Heart left ventricle (tissue), 16 donors: ENCODE results near the gene RAP1GDS1. TPM values are rescaled to one million over a fixed set of nuclear protein-coding genes. Genes with fewer than 3 reads are reported as not detected.

Source experiments
- ATAC-seq, 4 donors: fragments of 200-7000 bp; cut with Tn5 transposase; one replicate each; pipeline ENCODE4 v1.9.1; 2020 to 2022; ENCODE audit warnings: moderate library complexity in 4 of 4, mild to moderate bottlenecking in 3 of 4, moderate number of reproducible peaks in 1 of 4
- DNase-seq, 5 donors: peaks; one replicate each; pipeline ENCODE4 v3.0.0-alpha.2; 2020
- H3K27ac ChIP-seq, 12 donors: fragments of 200-600 bp; sonication (generic) in 4 of 12; one replicate each; pipeline versions ENCODE4 v1.5.0 to v1.8.0; 2016 to 2022; ENCODE audit warnings: mild to moderate bottlenecking in 2 of 12
- H3K27me3 ChIP-seq, 9 donors: fragments of 200-600 bp; sonication (generic) in 2 of 9; one replicate each; pipeline versions ENCODE4 v1.5.1 to v1.8.0; 2016 to 2022; ENCODE audit warnings: mild to moderate bottlenecking in 3 of 9
- H3K36me3 ChIP-seq, 9 donors: fragments of 200-600 bp; sonication (generic) in 2 of 9; one replicate each; pipeline versions ENCODE4 v1.5.0 to v1.8.0; 2018 to 2022; ENCODE audit warnings: mild to moderate bottlenecking in 2 of 9
- H3K4me1 ChIP-seq, 12 donors: fragments of 200-600 bp; sonication (generic) in 4 of 12; one replicate each; pipeline versions ENCODE4 v1.5.0 to v1.8.0; 2016 to 2022; ENCODE audit warnings: mild to moderate bottlenecking in 3 of 12
- H3K4me3 ChIP-seq, 12 donors: fragments of 200-600 bp; sonication (generic) in 4 of 12; one replicate each; pipeline versions ENCODE4 v1.5.0 to v1.8.0; 2017 to 2022; ENCODE audit warnings: mild to moderate bottlenecking in 9 of 12, moderate library complexity in 4 of 12
- H3K9me3 ChIP-seq, 12 donors: fragments of 200-600 bp; sonication (generic) in 4 of 12; one replicate each; pipeline versions ENCODE4 v1.5.0 to v1.8.0; 2016 to 2022; ENCODE audit warnings: mild to moderate bottlenecking in 1 of 12
- CTCF ChIP-seq, 12 donors: fragments of 200-600 bp; sonication (generic) in 4 of 12; IDR thresholded peaks; one replicate each; pipeline versions ENCODE4 v1.5.0 to v1.8.0; 2018 to 2022; ENCODE audit warnings: antibody characterized with exemption in 12 of 12, mild to moderate bottlenecking in 5 of 12
- POLR2A ChIP-seq, 2 donors: fragments of 450-650 bp; IDR thresholded peaks; one replicate each; pipeline ENCODE4 v1.6.1; 2017; ENCODE audit warnings: antibody characterized with exemption in 2 of 2, mild to moderate bottlenecking in 2 of 2, moderate library complexity in 2 of 2
- WGBS, 4 donors: extraction: QIAGEN DNeasy Blood & Tissue Kit in 2 of 4; methylation state at CpG; one replicate each; pipeline versions ENCODE4 v1.1.5 to v1.1.7; 2013 to 2018; 5-methylcytosine and 5-hydroxymethylcytosine counted together
- intact Hi-C, 10 donors: fragments of 100-400 bp; cut with DNase I; formaldehyde crosslinking; loops; one replicate each; pipeline versions ENCODE4 v1.11.1 to v1.14.2; 2022
- polyA plus RNA-seq, 2 donors: library from polyadenylated mRNA; stranded (reverse); fragments of 200-250 nt; gene quantifications; one replicate each; pipeline ENCODE4 v1.2.3, GENCODE V29; 2013
- total RNA-seq, 9 donors: library from RNA; depleted of rRNA in 2 of 9; stranded (reverse); fragments of >200 nt in 2 of 9; fragmentation: NEBNext Ultra II Directional in 3 of 9; extraction: Animal tissue kit (Norgen Biotek cat#: 25700) in 3 of 9; gene quantifications; one replicate each; pipeline versions ENCODE4 v1.1.0 to v1.2.4, GENCODE V29; 2016 to 2023
- donor health status: ischemic (EF 13 %, LVEDD 7.1; RV severe dilation, severe dysfunction).
- donor health status: healthy with polysubstance abuse.
- donor health status: DM: no; HTN: yes; CAD: no.
- donor health status: DM: no; HTN: no; CAD: no.
- donor health status: ischemic (EF 25% LVEDD 6.9; RV normal size, moderate dysfunction).
- donor health status: ischemic (EF 25% LVEDD 5.7; RV mildly dilated, moderate dysfunction).
- donor health status: healthy.
- donor health status: DM: yes; HTN: yes; CAD: no.
- donor health status: ischemic (EF 35%, LVEDD 5.7; RV mildly dilated, moderate dysfunction).
- donor health status: nonischemic (EF 11% LVEDD 7.7; RV severe dilation, severe dysfunction).
- donor health status: DM: yes; HTN: yes; CAD: no.
- donor health status: PGD.
- donor health status: ischemic (EF 29% LVEDD 5.4; RV normal size, mild dysfunction).
- donor health status: nonischemic (EF 23%, LVEDD 6.1; RV moderate dilation, normal function).

The RAP1GDS1 gene
- total and polyA plus RNA-seq, 11 donors = 4.2 to 26.6 (median 12.5) TPM

- Histone ChIP-seq H3K27ac (no peak overlapping the region), H3K27me3 (no peaks in the 10 kb centered on the region), H3K4me3 (no peak overlapping the region), H3K9me3 (peaks cover 0 to 43% (median 22%) of the 10 kb centered on the region in 12 donors), H3K4me1 (no peaks in the 10 kb centered on the region), H3K36me3 (no peaks in the 10 kb centered on the region)
- TF ChIP-seq POLR2A (IDR thresholded peaks at IDR 0.05) (no peak), CTCF (IDR thresholded peaks at IDR 0.05) (no peak)
- 83 to 92% (median 91%) methylated on average over 5 of the region's 5 CpGs for WGBS, 4 donors
- DNase-seq (no peak), ATAC-seq (no peak)
- intact Hi-C loops = no loop called here
Observed at GRCh38 chr4:98334461-98334860, 73.3 kb downstream of the RAP1GDS1 start.

GRCh38 chr4:98338761-98339438, 77.7 kb downstream of the RAP1GDS1 start:
- TF ChIP-seq POLR2A (IDR thresholded peaks at IDR 0.05) (no peak), CTCF (IDR thresholded peaks at IDR 0.05) (no peak)
- ATAC-seq (no peak), DNase-seq (no peak)
- H3K27me3 ChIP-seq = no peaks in the 10 kb centered on the region
- intact Hi-C loops = no loop called here
- WGBS, 4 donors = 95 to 99% (median 96%) methylated on average over 2 of the region's 2 CpGs
- H3K36me3 ChIP-seq = peaks cover 0 to 10% (median 5%) of the 10 kb centered on the region in 9 donors
- H3K4me3 ChIP-seq = no peak overlapping the region
- peaks cover 0 to 16% (median 5%) of the 10 kb centered on the region in 12 donors for H3K9me3 ChIP-seq
- H3K27ac ChIP-seq = no peak overlapping the region
- peaks cover 0 to 6% (median 0%) of the 10 kb centered on the region in 12 donors for H3K4me1 ChIP-seq

DNA sequence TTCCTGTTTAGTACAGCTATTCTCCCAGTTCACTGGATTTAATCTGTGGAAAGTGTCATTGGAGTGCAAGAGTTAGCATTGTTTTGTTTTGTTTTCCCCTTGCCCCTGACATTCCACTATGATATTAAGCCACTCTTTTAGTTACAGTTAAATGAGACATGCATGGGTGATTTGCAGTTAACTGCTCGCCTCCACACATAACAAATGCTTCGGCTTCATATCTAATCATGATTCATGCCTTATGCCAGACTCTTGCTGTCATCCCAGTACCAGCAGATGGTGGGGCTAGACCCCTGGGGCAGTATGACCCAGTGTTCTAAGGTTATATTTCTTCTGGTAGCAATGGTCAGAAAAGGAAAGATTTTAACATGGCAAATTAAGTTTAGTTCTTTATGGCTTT, 80.1 kb downstream of the RAP1GDS1 start:
- TF ChIP-seq POLR2A (IDR thresholded peaks at IDR 0.05) (no peak), CTCF (IDR thresholded peaks at IDR 0.05) (no peak)
- peaks cover 0 to 3% (median 0%) of the 10 kb centered on the region in 12 donors for H3K9me3 ChIP-seq
- no peak for DNase-seq
- no peak for ATAC-seq
- H3K4me1 ChIP-seq = peaks cover 0 to 6% (median 0%) of the 10 kb centered on the region in 12 donors
- intact Hi-C loops = no loop called here
- H3K36me3 ChIP-seq = peaks cover 0 to 13% (median 5%) of the 10 kb centered on the region in 9 donors
- no peak overlapping the region for H3K27ac ChIP-seq
- no peaks in the 10 kb centered on the region for H3K27me3 ChIP-seq
- 41 to 64% (median 47%) methylated on average over 2 of the region's 2 CpGs for WGBS, 4 donors
- no peak overlapping the region for H3K4me3 ChIP-seq

- intact Hi-C loops = no loop called here
- H3K9me3 ChIP-seq = peaks cover 0 to 3% (median 0%) of the 10 kb centered on the region in 12 donors
- DNase-seq = no peak
- no peak for TF ChIP-seq CTCF (IDR thresholded peaks at IDR 0.05)
- no peak for TF ChIP-seq POLR2A (IDR thresholded peaks at IDR 0.05)
- 84 to 87% (median 86%) methylated on average over 4 of the region's 4 CpGs for WGBS, 4 donors
- H3K4me3 ChIP-seq = no peak overlapping the region
- no peaks in the 10 kb centered on the region for H3K27me3 ChIP-seq
- H3K4me1 ChIP-seq = peaks cover 0 to 6% (median 0%) of the 10 kb centered on the region in 12 donors
- H3K27ac ChIP-seq = no peak overlapping the region
- no peak for ATAC-seq
- peaks cover 0 to 13% (median 5%) of the 10 kb centered on the region in 9 donors for H3K36me3 ChIP-seq
Observed at GRCh38 chr4:98343626-98344025, 82.4 kb downstream of the RAP1GDS1 start.
